ENCODE results near the gene SKIL.

Gene SKIL

DNA sequence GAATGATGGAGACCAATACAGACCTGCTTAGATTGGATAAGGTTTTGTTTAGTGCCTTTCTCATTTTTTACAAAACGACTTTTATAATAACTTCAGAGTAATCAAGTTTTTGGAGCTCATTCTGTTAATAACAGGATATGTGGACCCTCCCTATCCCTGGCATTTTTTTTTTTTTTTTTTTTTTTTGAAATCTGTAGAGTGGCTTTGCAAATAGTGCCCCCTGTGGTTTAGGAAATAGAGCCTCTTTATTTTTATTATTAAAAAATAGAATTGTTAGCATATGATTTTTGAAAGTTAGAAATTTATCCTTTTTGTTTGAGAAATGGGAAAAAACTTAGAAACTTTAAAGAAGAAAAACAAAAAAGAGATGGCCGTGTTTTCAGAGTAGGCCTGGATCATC, 11.4 kb downstream of the SKIL start:
- TF ChIP-seq EZH2phosphoT487 (IDR thresholded peaks at IDR 0.05; ENCODE audit: borderline replicate concordance), result no peak
- TF ChIP-seq, protein P1, sequence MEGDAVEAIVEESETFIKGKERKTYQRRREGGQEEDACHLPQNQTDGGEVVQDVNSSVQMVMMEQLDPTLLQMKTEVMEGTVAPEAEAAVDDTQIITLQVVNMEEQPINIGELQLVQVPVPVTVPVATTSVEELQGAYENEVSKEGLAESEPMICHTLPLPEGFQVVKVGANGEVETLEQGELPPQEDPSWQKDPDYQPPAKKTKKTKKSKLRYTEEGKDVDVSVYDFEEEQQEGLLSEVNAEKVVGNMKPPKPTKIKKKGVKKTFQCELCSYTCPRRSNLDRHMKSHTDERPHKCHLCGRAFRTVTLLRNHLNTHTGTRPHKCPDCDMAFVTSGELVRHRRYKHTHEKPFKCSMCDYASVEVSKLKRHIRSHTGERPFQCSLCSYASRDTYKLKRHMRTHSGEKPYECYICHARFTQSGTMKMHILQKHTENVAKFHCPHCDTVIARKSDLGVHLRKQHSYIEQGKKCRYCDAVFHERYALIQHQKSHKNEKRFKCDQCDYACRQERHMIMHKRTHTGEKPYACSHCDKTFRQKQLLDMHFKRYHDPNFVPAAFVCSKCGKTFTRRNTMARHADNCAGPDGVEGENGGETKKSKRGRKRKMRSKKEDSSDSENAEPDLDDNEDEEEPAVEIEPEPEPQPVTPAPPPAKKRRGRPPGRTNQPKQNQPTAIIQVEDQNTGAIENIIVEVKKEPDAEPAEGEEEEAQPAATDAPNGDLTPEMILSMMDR (conservative IDR thresholded peaks at IDR 0.05; ENCODE audit: low read length), result peak; percentile 59
- Histone ChIP-seq H3K27me3 (ENCODE audit: insufficient read depth, low read length, poor library complexity, severe bottlenecking) (no peaks in the 10 kb centered on the region), H3K4me2 (ENCODE audit: low read depth, low read length, poor library complexity, severe bottlenecking) (peak overlapping the region; percentile 37), H4K20me1 (ENCODE audit: insufficient read depth, low read length, poor library complexity, severe bottlenecking) (no peaks in the 10 kb centered on the region), H3K4me1 (ENCODE audit: insufficient read depth, low read length, poor library complexity, severe bottlenecking) (peaks cover 14% of the 10 kb centered on the region), H3K9ac (ENCODE audit: low read depth, low read length, poor library complexity, severe bottlenecking) (no peak overlapping the region), H3K9me2 (replicated peaks; ENCODE audit: low read depth, low read length) (no peaks in the 10 kb centered on the region), H3F3A (ENCODE audit: low read depth) (no peaks in the 10 kb centered on the region), H2AFZ (ENCODE audit: low read length) (no peak overlapping the region), H3K79me2 (ENCODE audit: insufficient read depth, low read length) (peaks cover 52% of the 10 kb centered on the region), H3K36me3 (ENCODE audit: insufficient read depth, low read length) (no peaks in the 10 kb centered on the region), H3K4me3 (ENCODE audit: low read length, poor library complexity, severe bottlenecking) (no peak overlapping the region), H3K9me3 (ENCODE audit: insufficient read depth, low read depth, low read length) (no peaks in the 10 kb centered on the region)

- Histone ChIP-seq H3K4me1 (ENCODE audit: insufficient read depth, low read length, poor library complexity, severe bottlenecking) (peaks cover 14% of the 10 kb centered on the region), H3K4me3 (ENCODE audit: low read length, poor library complexity, severe bottlenecking) (no peak overlapping the region), H3K9me2 (replicated peaks; ENCODE audit: low read depth, low read length) (no peaks in the 10 kb centered on the region), H3F3A (ENCODE audit: low read depth) (no peaks in the 10 kb centered on the region), H3K36me3 (ENCODE audit: insufficient read depth, low read length) (no peaks in the 10 kb centered on the region), H4K20me1 (ENCODE audit: insufficient read depth, low read length, poor library complexity, severe bottlenecking) (no peaks in the 10 kb centered on the region), H3K4me2 (ENCODE audit: low read depth, low read length, poor library complexity, severe bottlenecking) (peak overlapping the region; percentile 15), H3K9ac (ENCODE audit: low read depth, low read length, poor library complexity, severe bottlenecking) (no peak overlapping the region), H3K27me3 (ENCODE audit: insufficient read depth, low read length, poor library complexity, severe bottlenecking) (no peaks in the 10 kb centered on the region), H3K9me3 (ENCODE audit: insufficient read depth, low read depth, low read length) (no peaks in the 10 kb centered on the region), H3K79me2 (ENCODE audit: insufficient read depth, low read length) (peaks cover 35% of the 10 kb centered on the region), H2AFZ (ENCODE audit: low read length) (no peak overlapping the region)
- TF ChIP-seq EZH2phosphoT487 (IDR thresholded peaks at IDR 0.05; ENCODE audit: borderline replicate concordance), result no peak
- TF ChIP-seq, protein P1 (conservative IDR thresholded peaks at IDR 0.05; ENCODE audit: low read length), result no peak
Measured at GRCh38 chr3:170372190-170372879, 14.8 kb downstream of the SKIL start.

DNA sequence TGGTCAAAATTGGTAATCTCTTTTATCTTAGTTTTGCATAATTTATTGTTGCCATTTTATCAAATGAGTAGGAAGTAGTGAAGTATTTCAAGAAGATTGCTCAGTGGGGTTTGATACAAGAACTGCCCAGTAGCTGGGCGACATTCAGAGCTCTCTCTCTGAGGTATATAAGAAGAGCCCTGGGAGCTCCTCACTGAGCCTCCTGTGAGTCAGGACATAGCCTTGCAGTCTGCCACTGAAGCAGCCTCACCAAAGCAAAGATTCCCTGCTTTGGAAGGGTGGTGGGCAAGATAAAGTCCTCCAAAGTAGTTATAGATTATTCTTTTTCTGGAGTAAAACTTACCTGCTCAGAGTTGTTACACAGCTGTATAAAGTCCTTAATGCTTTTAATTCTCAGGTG, 26.1 kb downstream of the SKIL start:
- H3K9me2 ChIP-seq (replicated peaks; ENCODE audit: low read depth, low read length), result no peaks in the 10 kb centered on the region
- H3K4me3 ChIP-seq (ENCODE audit: low read length, poor library complexity, severe bottlenecking), result no peak overlapping the region
- no peaks in the 10 kb centered on the region for H3K4me1 ChIP-seq (ENCODE audit: insufficient read depth, low read length, poor library complexity, severe bottlenecking)
- H3K9me3 ChIP-seq (ENCODE audit: insufficient read depth, low read depth, low read length), result 0 out of 2 replicates have a peak, but pooled peaks cover 4% of the 10 kb centered on the region
- no peak overlapping the region for H2AFZ ChIP-seq (ENCODE audit: low read length)
- H3K27me3 ChIP-seq (ENCODE audit: insufficient read depth, low read length, poor library complexity, severe bottlenecking), result no peaks in the 10 kb centered on the region
- no peak overlapping the region for H3K4me2 ChIP-seq (ENCODE audit: low read depth, low read length, poor library complexity, severe bottlenecking)
- no peaks in the 10 kb centered on the region for H3K79me2 ChIP-seq (ENCODE audit: insufficient read depth, low read length)
- H3K9ac ChIP-seq (ENCODE audit: low read depth, low read length, poor library complexity, severe bottlenecking), result no peak overlapping the region
- no peaks in the 10 kb centered on the region for H3F3A ChIP-seq (ENCODE audit: low read depth)
- TF ChIP-seq, protein P1 (conservative IDR thresholded peaks at IDR 0.05; ENCODE audit: low read length), result no peak
- no peak for TF ChIP-seq EZH2phosphoT487 (IDR thresholded peaks at IDR 0.05; ENCODE audit: borderline replicate concordance)
- peaks cover 23% of the 10 kb centered on the region for H3K36me3 ChIP-seq (ENCODE audit: insufficient read depth, low read length)
- no peaks in the 10 kb centered on the region for H4K20me1 ChIP-seq (ENCODE audit: insufficient read depth, low read length, poor library complexity, severe bottlenecking)

Measured in Loucy (cell line).